RCC 7860 (cell line): ENCODE results near the gene TSLP.

Experiments
- DNase-seq: peaks from one replicate; pipeline ENCODE4 v3.0.0-alpha.2; 2015; ENCODE audit warnings: low spot score
- FAIRE-seq: peaks from 2 replicates; lab custom pipeline; 2012; peaks lifted over from hg19 to GRCh38; lab: Jason Lieb, UNC

Gene TSLP

GRCh38 chr5:111092062-111092853 lies 20.7 kb downstream of the TSLP start, which contains the start of gene WDR36:
TSS of gene WDR36 (plus strand) at chr5:111092348. CDS start at chr5:111092457, 109 bp downstream.
- peak; percentile 88 for DNase-seq
- FAIRE-seq, result peak; percentile 26

GRCh38 chr5:111095982-111096381 lies 24.5 kb downstream of the TSLP start:
- no peak for FAIRE-seq

GRCh38 chr5:111099058-111099778 lies 27.7 kb downstream of the TSLP start:
- FAIRE-seq (no peak), DNase-seq (no peak)

More at GRCh38 chr5:111095982-111096381, 24.5 kb downstream of the TSLP start:
- DNase-seq, result no peak

- FAIRE-seq (no peak), DNase-seq (no peak)
Measured at GRCh38 chr5:111106320-111106948, 34.9 kb downstream of the TSLP start.

GRCh38 chr5:111107371-111107770 lies 35.9 kb downstream of the TSLP start:
- FAIRE-seq, result no peak
- DNase-seq, result no peak

- FAIRE-seq (no peak), DNase-seq (no peak)
Measured at GRCh38 chr5:111111956-111112355, 40.4 kb downstream of the TSLP start.

- FAIRE-seq, result no peak
- DNase-seq, result no peak
Measured at GRCh38 chr5:111113678-111114077, 42.2 kb downstream of the TSLP start.

- FAIRE-seq (no peak), DNase-seq (no peak)
Measured at GRCh38 chr5:111115229-111115628, 43.7 kb downstream of the TSLP start.

GRCh38 chr5:111116550-111116949 lies 45.0 kb downstream of the TSLP start:
- FAIRE-seq, result no peak
- no peak for DNase-seq

GRCh38 chr5:111117136-111117535 lies 45.6 kb downstream of the TSLP start:
- DNase-seq (no peak), FAIRE-seq (no peak)

GRCh38 chr5:111119221-111119620 lies 47.7 kb downstream of the TSLP start:
- no peak for DNase-seq
- no peak for FAIRE-seq

GRCh38 chr5:111119856-111120255 lies 48.3 kb downstream of the TSLP start:
- DNase-seq, result no peak
- no peak for FAIRE-seq

- DNase-seq, result peak; percentile 45
- FAIRE-seq, result peak; percentile 85
Measured at GRCh38 chr5:111120911-111121310, 49.4 kb downstream of the TSLP start.

GRCh38 chr5:111121926-111122325 lies 50.4 kb downstream of the TSLP start:
- FAIRE-seq (no peak), DNase-seq (no peak)

GRCh38 chr5:111122398-111122797 lies 50.9 kb downstream of the TSLP start:
- FAIRE-seq, result no peak
- DNase-seq, result no peak

- DNase-seq, result no peak
- FAIRE-seq, result no peak
Measured at GRCh38 chr5:111124793-111125192, 53.3 kb downstream of the TSLP start.

GRCh38 chr5:111126896-111127295 lies 55.4 kb downstream of the TSLP start:
- DNase-seq (no peak), FAIRE-seq (no peak)
